T47D (cell line): ENCODE measurements around the gene ABHD2.
A peak's percentile ranks its signal among the peaks of the same experiment; 100 is the strongest.
"Not testable (repeated sequence)": the region's sequence is repeated elsewhere in the genome, so short reads cannot be mapped to it uniquely, and the experiment has no call there.

Experiments
- DNase-seq, 2 experiments: peaks; one replicate each; pipeline versions ENCODE4 v3.0.0 to v3.0.0-alpha.2; 2011 to 2012; ENCODE audit warnings: low read depth in 1 of 2, low spot score in 1 of 2
- JUND ChIP-seq: IDR thresholded peaks from 2 replicates; pipeline ENCODE4 v1.6.1; 2012; ENCODE audit warnings: low read depth
- in situ Hi-C: cut with HindIII; loops from 2 replicates; pipeline ENCODE4 v1.10.0; 2016; ENCODE audit warnings: low sequenced_read_pairs, low pct_unique_long_range_greater_than_20kb

Gene ABHD2

DNA sequence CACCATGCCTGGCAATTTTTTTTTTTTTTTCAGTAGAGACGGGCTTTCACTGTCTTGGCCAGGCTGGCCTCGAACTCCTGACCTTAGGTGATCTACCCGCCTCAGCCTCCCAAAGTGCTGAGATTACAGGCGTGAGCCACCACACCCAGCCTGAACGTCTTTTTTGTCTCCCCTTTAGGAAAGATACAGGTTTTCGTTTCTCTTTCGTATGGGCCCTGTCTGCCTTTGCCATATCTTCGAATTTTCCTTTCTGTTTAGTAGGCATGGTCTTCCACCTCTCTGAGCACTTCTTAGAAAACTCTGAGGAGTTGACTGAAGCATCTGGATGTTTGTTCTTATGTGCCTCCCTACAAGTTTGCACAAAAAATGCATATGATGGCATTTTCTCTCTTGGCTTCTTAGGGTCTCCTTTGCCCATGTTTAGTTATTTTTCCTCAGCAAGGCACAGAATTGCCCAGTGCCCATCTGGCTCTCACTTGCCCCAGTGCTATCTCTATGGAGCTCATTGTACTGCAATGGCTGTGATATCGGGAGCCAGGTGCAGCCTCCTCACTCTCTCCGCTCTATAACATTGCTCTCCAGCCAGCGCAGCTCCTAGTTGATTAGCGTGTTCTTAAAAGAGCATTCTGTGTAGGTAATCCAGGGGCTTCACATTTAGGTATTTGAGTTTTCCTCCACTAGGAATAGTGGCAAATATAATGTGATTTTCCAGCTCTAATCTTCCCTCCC lies 48.0 kb downstream of the ABHD2 start:
- no peak for DNase-seq
- TF ChIP-seq JUND = no peak
- in situ Hi-C loops = no loop called here

DNA sequence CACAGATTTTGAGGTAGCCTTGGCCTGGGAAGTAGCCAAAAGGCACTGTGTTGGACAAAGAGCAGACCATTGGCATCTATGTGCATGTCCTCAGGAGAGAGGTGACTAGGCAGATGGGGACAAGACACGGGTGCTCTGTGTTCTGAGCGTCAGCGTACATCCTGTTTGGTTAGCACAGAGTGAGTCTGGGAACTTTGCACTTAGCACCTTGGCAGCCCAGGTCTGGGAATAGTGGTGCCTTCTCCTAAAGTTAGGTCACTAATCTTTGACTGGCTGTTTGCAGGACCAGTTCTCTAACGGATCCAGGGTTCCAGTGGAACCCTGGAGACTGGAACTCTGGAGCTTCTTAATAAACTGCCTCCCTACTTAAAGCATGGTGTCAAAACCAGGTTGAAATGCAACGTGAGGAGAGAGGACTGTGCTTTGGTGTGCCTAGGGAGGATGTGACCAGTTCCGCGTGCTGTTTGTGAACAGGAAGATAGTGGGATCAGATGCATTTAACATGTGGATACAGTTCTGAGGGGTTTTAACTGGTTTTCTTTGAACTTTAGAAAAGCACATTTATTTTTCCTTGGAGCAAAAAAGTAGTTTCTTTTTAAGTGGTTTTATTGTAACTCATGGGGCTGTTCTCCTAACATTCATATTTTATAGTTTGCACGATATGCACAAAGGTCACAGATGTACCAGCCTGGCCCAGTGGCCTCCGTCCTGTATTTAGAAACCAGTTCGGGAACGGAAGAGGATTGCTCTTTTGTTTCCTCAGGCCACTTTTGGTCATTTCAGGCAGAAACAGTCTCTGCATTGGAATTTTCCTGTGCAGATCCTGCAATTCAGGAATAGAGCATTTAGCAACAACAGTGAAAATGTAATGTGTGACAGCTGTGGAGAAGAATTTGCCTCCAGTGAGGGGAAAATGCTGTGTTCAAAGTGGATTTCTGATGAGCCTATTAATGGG lies 48.8 kb downstream of the ABHD2 start:
- DNase-seq = no peak
- TF ChIP-seq JUND = no peak
- in situ Hi-C loops = no loop called here

DNA sequence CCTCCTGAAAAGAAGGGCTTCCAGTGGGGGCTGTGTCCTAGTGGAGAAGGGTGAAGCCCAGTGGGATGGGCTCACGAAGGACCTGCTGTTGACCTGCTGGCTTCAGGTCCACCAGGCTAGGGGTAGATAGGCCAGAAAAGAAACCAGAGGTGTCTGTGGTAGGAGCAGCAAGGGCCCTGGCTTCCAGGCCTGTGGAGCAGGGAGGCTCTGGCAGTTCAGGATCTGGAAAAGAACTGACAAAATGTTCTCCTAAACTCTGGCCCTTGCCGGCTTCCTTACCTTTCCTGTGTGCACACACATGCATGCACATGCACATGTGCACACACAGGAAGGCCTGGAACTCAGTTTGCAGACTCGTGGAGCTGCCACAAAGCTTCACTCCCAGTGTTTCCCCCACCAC lies 49.7 kb downstream of the ABHD2 start:
- in situ Hi-C loops = no loop called here
- DNase-seq = no peak
- TF ChIP-seq JUND = no peak

DNA sequence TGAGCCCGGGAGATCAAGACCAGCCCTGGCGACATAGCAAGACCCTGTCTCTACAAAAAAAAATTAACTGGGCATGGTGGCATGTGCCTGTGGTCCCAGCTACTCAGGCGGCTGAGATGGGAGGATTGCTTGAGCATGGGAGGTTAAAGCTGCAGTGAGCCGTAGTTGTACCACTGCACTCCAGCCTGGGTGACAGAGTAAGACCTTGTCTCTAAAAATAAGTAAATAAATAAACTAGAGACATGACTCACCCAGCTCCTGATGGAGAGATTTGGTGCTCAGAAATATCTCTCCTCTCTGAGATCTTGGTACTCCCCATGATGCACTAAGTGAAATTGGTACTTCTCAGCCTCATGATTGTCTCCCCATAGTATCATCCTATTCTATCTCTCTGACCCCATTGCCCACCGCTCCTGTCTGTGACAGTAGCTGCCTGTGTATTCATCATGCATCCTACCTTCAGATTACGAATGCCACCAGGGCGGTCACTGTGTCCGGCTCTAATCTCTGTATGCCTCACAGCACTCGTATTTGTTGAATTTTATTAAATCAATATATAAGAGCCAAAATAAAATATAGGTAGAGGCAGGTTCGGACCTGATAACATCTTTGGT lies 50.9 kb downstream of the ABHD2 start:
- in situ Hi-C loops = no loop called here
- no peak for DNase-seq
- TF ChIP-seq JUND = no peak

DNA sequence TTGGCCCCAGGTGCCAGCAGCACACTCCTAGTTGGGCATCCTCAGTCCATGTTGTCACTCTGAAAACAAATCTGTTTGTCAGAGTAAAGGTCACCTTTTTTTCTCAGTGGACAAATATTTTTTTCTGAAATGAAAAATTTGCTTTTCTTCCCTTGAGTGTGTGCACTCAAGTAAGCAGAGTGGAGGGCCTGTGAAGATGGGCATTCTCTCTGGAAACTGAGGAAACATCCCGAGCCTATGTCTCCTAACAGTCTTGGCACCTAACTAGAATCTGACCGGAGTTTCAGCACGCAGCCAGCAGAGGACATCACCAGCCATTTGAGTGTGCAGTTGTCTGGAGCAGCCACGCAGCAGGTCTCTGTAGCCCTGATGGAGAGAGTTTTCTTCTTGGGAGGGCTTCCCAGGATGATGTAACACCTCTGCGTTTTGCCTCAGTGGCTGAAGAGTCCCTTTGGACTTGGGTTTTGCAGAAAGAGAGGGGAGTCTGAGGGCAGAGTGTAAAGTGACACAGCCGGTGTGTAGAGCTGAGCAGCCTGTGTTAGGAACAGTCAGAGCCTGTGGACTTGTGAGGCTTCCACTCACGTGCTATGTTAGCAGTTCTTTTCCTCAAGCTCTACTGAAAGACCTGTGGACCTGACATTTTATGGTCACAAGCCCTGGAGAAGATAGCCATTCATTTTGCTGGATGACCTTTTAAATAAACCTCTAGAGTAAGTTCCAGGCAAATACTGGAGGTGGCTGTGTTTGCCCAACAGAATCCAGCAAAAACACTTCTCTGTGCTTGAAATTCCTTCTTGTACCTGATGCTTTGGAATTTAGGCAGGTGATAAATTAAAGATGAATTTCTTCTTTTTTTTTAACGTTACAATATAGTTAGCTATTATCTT lies 51.6 kb downstream of the ABHD2 start:
- peak in 1 of 2 experiments; percentile 69 for DNase-seq
- TF ChIP-seq JUND = no peak
- in situ Hi-C loops = no loop called here

DNA sequence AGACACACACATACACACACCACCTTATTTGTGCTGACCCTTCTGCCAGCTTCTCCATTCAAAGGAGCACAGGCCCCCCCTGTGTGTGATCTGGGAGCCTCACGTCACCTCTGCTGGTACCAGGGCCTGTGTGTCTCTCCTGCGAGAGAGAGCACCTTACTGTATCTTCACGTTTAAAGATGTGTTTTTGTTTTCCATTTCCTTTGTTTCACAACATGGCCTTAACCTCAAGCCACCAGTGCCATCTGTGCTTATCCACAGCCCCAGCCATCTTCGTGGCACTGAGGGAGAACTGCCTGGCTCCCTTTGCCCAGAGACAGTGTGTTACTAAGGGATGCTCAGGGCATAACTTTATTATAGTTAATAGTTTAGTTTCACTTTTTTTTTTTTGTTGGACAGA lies 52.3 kb downstream of the ABHD2 start:
- no peak for DNase-seq
- in situ Hi-C loops = no loop called here
- no peak for TF ChIP-seq JUND

DNA sequence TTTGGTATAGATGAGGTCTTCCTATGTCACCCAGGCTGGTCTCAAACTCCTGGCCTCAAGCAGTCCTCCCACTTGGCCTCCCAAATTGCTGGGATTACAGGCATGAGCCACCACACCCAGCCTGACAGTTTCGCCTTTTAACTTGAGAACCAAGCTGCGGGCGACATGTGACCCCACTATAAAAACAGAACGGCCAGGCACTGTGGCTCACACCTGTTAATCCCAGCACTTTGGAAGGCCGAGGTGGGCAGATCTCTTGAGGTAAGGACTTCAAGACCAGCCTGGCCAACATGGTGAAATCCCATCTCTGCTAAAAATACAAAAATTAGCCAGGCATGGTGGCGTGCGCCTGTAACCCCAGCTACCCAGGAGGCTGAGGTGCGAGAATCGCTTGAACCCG lies 52.9 kb downstream of the ABHD2 start:
- in situ Hi-C loops, DNase-seq: not testable (repeated sequence)

DNA sequence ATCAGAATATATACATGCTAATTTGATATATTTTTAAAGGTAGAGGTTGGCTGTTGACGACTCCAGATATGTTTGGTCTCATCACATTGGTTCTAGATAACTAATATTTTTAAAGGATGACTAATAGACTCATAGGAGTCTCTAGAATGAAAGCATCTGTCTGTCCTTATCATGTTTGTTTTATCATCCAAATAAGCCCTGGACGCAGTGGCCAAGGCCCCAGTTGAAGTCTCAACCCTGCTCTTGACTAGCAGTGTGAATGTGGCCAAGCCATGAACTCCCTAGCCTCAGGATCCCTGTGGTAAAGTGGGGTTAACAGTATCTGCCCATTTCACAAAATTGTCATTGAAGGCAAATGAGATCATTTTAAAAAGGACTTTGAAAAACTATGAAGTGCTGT lies 53.6 kb downstream of the ABHD2 start:
- in situ Hi-C loops = no loop called here

DNA sequence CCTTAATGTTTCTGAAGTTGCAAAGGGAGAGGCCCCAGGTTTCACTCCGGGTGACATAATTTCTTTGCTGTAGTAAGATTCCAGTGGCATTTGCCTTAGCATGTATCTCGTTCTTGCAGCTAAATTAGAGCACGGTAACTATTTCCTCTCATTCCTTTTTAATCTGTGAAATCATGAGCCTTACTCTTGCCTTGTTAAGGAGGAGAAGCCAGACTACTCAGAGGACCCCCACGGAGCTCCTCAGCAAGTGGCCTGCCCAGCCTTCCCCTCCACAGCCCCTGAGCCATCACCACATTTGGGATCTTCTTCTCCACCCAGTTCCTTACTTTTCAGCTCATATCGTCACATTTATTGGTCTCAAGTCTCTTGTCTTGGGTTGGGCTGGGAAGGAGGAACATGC lies 54.2 kb downstream of the ABHD2 start:
- no peak for TF ChIP-seq JUND
- no peak for DNase-seq
- in situ Hi-C loops = no loop called here

More for the DNA sequence above, 53.6 kb downstream of the ABHD2 start:
- no peak for TF ChIP-seq JUND
- DNase-seq = no peak

DNA sequence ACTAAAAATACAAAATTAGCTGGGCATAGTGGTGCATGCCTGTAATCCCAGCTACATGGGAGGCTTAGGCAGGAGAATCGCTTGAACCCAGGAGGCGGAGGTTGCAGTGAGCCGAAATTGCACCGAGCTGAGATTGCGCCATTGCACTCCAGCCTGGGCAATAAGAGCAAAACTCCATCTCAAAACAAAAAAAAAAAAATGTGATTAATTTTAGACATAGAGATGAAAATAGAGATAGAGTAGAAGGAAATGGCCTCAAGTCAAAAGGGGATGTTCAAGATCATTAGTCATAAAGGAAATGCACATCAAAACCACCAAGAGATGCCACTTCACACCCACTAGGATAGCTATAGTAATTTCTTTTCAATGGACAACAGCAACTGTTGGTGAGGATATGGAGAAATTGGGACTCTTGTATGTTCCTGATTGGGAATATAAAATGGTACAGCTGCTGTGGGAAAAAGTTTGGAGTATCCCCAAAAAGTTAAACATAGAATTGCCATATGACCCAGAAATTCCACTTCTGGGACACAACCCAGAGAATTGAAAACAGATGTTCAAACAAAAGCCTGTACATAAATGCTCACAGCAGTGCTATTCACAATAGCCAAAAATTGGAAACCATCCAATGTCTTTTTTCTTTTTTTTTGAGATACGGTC lies 55.4 kb downstream of the ABHD2 start:
- no peak for TF ChIP-seq JUND
- in situ Hi-C loops = no loop called here
- no peak for DNase-seq

DNA sequence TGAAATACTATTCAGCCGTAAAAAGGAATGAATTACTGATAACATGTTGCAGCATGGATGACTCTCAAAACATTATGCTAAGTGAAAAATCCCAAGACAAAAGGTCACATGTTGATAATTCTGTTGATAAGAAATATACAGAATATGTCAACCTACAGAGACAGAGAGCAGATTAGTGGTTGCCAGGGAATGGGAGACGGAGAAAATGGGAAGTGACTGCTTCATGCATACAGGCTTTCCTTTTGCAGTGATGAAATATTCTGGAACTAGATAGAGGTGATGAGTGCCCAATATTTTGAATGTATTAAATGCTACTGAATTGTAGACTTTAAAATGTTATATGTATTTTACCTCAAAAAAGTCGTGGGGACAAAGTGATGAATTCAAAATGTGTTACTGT lies 56.2 kb downstream of the ABHD2 start:
- no peak for TF ChIP-seq JUND
- no peak for DNase-seq
- in situ Hi-C loops = no loop called here

DNA sequence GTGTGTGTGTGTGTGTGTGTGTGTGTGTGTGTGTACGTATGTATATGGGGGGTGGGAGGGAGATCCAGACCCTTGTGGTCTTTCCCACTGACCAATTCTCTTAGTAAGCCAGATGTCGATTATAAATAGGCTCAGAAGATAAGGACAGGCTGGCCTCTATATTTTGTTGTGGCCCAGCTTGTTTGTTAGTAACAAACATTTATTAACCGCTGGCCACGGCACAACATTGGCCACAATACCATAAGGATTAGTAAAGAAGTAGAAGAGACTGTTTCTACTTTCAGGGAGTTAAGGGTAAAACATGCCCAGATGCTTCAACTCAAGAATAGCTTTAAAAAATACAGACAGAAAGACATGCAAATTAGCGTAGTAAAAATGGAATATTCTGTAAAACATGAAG lies 58.1 kb downstream of the ABHD2 start:
- no peak for TF ChIP-seq JUND
- in situ Hi-C loops = no loop called here
- no peak for DNase-seq
